GM23248 (cell line): ENCODE data around the gene ABL2.

ENCODE experiments used
- EZH2 ChIP-seq: fragments of 200-600 bp; sonication (generic); IDR thresholded peaks from 2 replicates; pipeline ENCODE4 v1.6.1; 2018; ENCODE audit warnings: antibody characterized with exemption, mild to moderate bottlenecking; ENCODE audit not compliant: insufficient read depth, poor library complexity, severe bottlenecking
- EZH2phosphoT487 ChIP-seq: fragments of 200-600 bp; sonication (generic); IDR thresholded peaks from 2 replicates; pipeline ENCODE4 v1.6.1; 2018; ENCODE audit warnings: antibody characterized with exemption, moderate library complexity, mild to moderate bottlenecking, low read depth; ENCODE audit not compliant: insufficient read depth

- TF ChIP-seq EZH2 (no peak), EZH2phosphoT487 (no peak)
These were observed 12.1 kb upstream of the ABL2 start for GRCh38 chr1:179241530-179242097.
